ENCODE data around the gene P2RX6. TPM values are rescaled to one million over a fixed set of nuclear protein-coding genes. Genes with fewer than 3 reads are reported as not detected.

Gene P2RX6
- total and polyA plus RNA-seq, 9 of the 15 experiments (the other 6 are each of a cell fraction or from before 2014, with no cell fraction given): 0.01 to 3.9 (median 1.5) TPM; not detected in 1

GRCh38 chr22:20987375-20987774 lies 27.6 kb upstream of the P2RX6 start (continued):
- TF ChIP-seq U2AF2 (optimal IDR thresholded peaks at IDR 0.05; ENCODE audit: low read depth, low read length) (no peak), CHCHD3 (CRISPR knock-in tag; IDR thresholded peaks at IDR 0.05) (no peak), ZNF232 (CRISPR knock-in tag; IDR thresholded peaks at IDR 0.05) (no peak), UBTF (IDR thresholded peaks at IDR 0.05; ENCODE audit: borderline replicate concordance in 1 of 2, low read depth in 2 of 2, low read length in 2 of 2) (no peak), TFE3 (CRISPR knock-in tag; IDR thresholded peaks at IDR 0.05) (no peak), ZBTB17 (CRISPR knock-in tag; IDR thresholded peaks at IDR 0.05) (no peak), DEAF1 (CRISPR knock-in tag; IDR thresholded peaks at IDR 0.05) (no peak), GTF2A2 (tag; IDR thresholded peaks at IDR 0.05) (no peak), OTX1 (CRISPR knock-in tag; IDR thresholded peaks at IDR 0.05) (no peak), ARID3A (IDR thresholded peaks at IDR 0.05; ENCODE audit: borderline replicate concordance, low read depth, low read length) (no peak), JUN (IDR thresholded peaks at IDR 0.05; ENCODE audit: borderline replicate concordance, low read depth, low read length) (no peak), JUN (CRISPR knock-in tag; IDR thresholded peaks at IDR 0.05; ENCODE audit: borderline replicate concordance) (no peak), SETDB1 (IDR thresholded peaks at IDR 0.05; ENCODE audit: low read length) (peak; percentile 23)

All from K562 (cell line).